ENCODE results near the gene GATAD2A.

The GATAD2A gene

GRCh38 chr19:19545707-19546106, 140.2 kb downstream of the GATAD2A start:
- TF ChIP-seq CTCF (conservative IDR thresholded peaks at IDR 0.05; ENCODE audit: low read depth) = no peak
- no peak overlapping the region for H3K27ac ChIP-seq
- DNase-seq (ENCODE audit: low spot score) = no peak
- ChIA-PET CTCF (no interaction called here), POLR2A (ENCODE audit: low non-redundant PET) (no interaction called here)

- DNase-seq (ENCODE audit: low spot score) = no peak
- TF ChIP-seq CTCF (conservative IDR thresholded peaks at IDR 0.05; ENCODE audit: low read depth) = no peak
- CTCF ChIA-PET = no interaction called here
- POLR2A ChIA-PET (ENCODE audit: low non-redundant PET) = no interaction called here
- peak overlapping the region; percentile 57; the same call in 1 of the 2 replicates for H3K27ac ChIP-seq
These were observed 141.3 kb downstream of the GATAD2A start for GRCh38 chr19:19546751-19547162.

GRCh38 chr19:19547674-19548336, 142.3 kb downstream of the GATAD2A start:
- CTCF ChIA-PET = interaction anchor here (0.7 to 1.8 kb wide), 3 partner anchors 15 to 210 kb away, joined by 3 to 8 read pairs (median 5); no protein-coding TSS in a partner anchor

GRCh38 chr19:19548915-19549759, 143.7 kb downstream of the GATAD2A start:
- CTCF ChIA-PET = interaction anchor here (1.5 to 1.8 kb wide), 2 partner anchors 17 to 95 kb away, joined by 5 to 8 read pairs; no protein-coding TSS in a partner anchor

More at GRCh38 chr19:19547674-19548336, 142.3 kb downstream of the GATAD2A start:
- no peak for TF ChIP-seq CTCF (conservative IDR thresholded peaks at IDR 0.05; ENCODE audit: low read depth)
- H3K27ac ChIP-seq = peak overlapping the region; percentile 57
- DNase-seq (ENCODE audit: low spot score) = no peak
- POLR2A ChIA-PET (ENCODE audit: low non-redundant PET) = no interaction called here

GRCh38 chr19:19549804-19550464, 144.5 kb downstream of the GATAD2A start:
- ChIA-PET CTCF (no interaction called here), POLR2A (ENCODE audit: low non-redundant PET) (no interaction called here)
- no peak overlapping the region for H3K27ac ChIP-seq
- TF ChIP-seq CTCF (conservative IDR thresholded peaks at IDR 0.05; ENCODE audit: low read depth) = no peak
- no peak for DNase-seq (ENCODE audit: low spot score)

More at GRCh38 chr19:19548915-19549759, 143.7 kb downstream of the GATAD2A start:
- no peak for DNase-seq (ENCODE audit: low spot score)
- no peak overlapping the region for H3K27ac ChIP-seq
- TF ChIP-seq CTCF (conservative IDR thresholded peaks at IDR 0.05; ENCODE audit: low read depth) = no peak
- POLR2A ChIA-PET (ENCODE audit: low non-redundant PET) = no interaction called here

- ChIA-PET CTCF (interaction anchor here (0.6 to 2.8 kb wide), 3 partner anchors 10 to 92 kb away, joined by 4 to 25 read pairs (median 5); no protein-coding TSS in a partner anchor), POLR2A (ENCODE audit: low non-redundant PET) (no interaction called here)
- no peak for TF ChIP-seq CTCF (conservative IDR thresholded peaks at IDR 0.05; ENCODE audit: low read depth)
- no peak for DNase-seq (ENCODE audit: low spot score)
- H3K27ac ChIP-seq = no peak overlapping the region
These were observed 145.0 kb downstream of the GATAD2A start for GRCh38 chr19:19550485-19550929.
